ENCODE measurements around the gene RBSN. TPM values are rescaled to one million over a fixed set of nuclear protein-coding genes. Genes with fewer than 3 reads are reported as not detected.

Gene RBSN
- total and polyA plus RNA-seq, 2 donors (not counting 1 experiment from before 2014, with no cell fraction given), result 10.0 to 26.8 TPM

DNA sequence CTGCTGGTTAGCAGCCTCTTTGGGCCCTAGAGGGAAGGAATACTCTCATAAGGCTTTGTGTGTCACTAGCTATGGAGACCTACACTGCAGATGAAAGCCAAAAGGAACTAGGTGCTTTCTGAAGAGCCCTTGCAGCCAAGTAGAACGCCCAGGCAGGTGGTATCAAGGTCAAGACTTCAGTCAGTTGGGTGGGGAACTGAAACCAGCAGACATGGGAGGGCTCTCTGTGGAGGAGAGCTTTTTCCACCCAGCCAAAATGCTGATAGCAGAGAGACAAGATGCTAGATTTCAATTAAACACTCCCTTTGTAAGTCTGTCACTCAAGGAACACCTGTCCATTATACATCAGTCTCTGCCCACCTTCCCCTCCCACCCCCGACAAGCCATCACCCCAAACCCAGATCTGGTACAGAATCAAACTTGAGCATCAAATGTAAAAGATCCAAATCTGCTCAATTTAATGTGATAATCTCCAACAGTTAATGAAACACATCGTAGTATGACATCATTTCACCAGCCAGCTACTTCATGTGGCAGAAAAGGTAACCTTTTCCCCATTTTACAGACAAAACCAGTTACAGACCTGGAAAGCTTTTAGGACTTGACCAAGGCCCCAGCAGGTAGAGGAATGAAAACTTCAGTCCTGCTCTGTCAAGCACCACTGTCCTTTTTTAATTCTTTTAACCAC, 48.4 kb downstream of the RBSN start:
- Histone ChIP-seq H3K9me3 (ENCODE audit: control insufficient read depth, insufficient read depth, low read depth, low read length) (no peaks in the 10 kb centered on the region), H3K27ac (ENCODE audit: insufficient read depth, low read length) (no peak overlapping the region), H3K4me3 (replicated peaks in 1 of 4; ENCODE audit: control extremely low read depth in 1 of 4, insufficient read depth in 1 of 4, low read depth in 3 of 4, low read length in 4 of 4) (no peak overlapping the region), H2AFZ (ENCODE audit: low read length) (no peak overlapping the region), H3K27me3 (ENCODE audit: control insufficient read depth, insufficient read depth, low read length) (no peaks in the 10 kb centered on the region), H3K4me1 (ENCODE audit: control insufficient read depth, extremely low read depth, insufficient read depth, low read length) (no peaks in the 10 kb centered on the region), H3K4me2 (ENCODE audit: extremely low read depth, insufficient read depth, low read length) (no peak overlapping the region), H3K36me3 (ENCODE audit: control insufficient read depth, insufficient read depth, low read length) (peaks cover 15% of the 10 kb centered on the region), H3K79me2 (ENCODE audit: control insufficient read depth, insufficient read depth, low read length) (peaks cover 9% of the 10 kb centered on the region), H4K20me1 (ENCODE audit: control insufficient read depth, extremely low read depth, insufficient read depth, low read length) (no peaks in the 10 kb centered on the region), H3K9ac (ENCODE audit: insufficient read depth, low read length) (no peak overlapping the region)
- DNase-seq (ENCODE audit: low read depth in 2 of 2), result no peak
- TF ChIP-seq EZH2 (IDR thresholded peaks at IDR 0.05; ENCODE audit: low read length, missing control alignments), result no peak
- TF ChIP-seq, protein P1, sequence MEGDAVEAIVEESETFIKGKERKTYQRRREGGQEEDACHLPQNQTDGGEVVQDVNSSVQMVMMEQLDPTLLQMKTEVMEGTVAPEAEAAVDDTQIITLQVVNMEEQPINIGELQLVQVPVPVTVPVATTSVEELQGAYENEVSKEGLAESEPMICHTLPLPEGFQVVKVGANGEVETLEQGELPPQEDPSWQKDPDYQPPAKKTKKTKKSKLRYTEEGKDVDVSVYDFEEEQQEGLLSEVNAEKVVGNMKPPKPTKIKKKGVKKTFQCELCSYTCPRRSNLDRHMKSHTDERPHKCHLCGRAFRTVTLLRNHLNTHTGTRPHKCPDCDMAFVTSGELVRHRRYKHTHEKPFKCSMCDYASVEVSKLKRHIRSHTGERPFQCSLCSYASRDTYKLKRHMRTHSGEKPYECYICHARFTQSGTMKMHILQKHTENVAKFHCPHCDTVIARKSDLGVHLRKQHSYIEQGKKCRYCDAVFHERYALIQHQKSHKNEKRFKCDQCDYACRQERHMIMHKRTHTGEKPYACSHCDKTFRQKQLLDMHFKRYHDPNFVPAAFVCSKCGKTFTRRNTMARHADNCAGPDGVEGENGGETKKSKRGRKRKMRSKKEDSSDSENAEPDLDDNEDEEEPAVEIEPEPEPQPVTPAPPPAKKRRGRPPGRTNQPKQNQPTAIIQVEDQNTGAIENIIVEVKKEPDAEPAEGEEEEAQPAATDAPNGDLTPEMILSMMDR (conservative IDR thresholded peaks at IDR 0.05 in 1 of 2, IDR thresholded peaks at IDR 0.05 in 1 of 2; ENCODE audit: low read depth in 1 of 2, low read length in 2 of 2), result no peak

DNA sequence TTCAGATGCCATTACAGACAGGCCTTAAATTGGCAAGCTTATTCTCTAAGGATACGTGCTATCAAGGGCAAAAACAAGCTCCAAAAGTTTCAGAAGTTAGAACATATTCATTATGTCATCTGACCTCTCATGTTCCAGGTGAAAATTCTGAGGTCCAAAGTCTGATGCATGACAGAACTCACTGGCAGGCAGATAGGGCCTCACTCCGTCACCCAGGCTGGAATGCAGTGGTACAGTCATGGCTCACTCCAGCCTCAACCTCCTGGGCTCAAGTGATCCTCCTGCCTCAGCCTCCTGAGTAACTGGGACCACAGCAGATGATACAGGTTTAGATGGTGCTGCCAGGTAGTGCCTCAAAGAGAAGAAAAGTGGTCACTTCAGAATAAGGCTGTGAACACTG, 49.4 kb downstream of the RBSN start:
- DNase-seq (ENCODE audit: low read depth in 2 of 2), result no peak
- Histone ChIP-seq H3K36me3 (ENCODE audit: control insufficient read depth, insufficient read depth, low read length) (peaks cover 18% of the 10 kb centered on the region), H3K27me3 (ENCODE audit: control insufficient read depth, insufficient read depth, low read length) (no peaks in the 10 kb centered on the region)

GRCh38 chr3:15045667-15046066, 53.3 kb downstream of the RBSN start:
- no peaks in the 10 kb centered on the region for H3K9me3 ChIP-seq (ENCODE audit: control insufficient read depth, insufficient read depth, low read depth, low read length)
- H3K4me3 ChIP-seq (replicated peaks in 1 of 4; ENCODE audit: control extremely low read depth in 1 of 4, insufficient read depth in 1 of 4, low read depth in 3 of 4, low read length in 4 of 4), result no peak overlapping the region
- no peak overlapping the region for H3K27ac ChIP-seq (ENCODE audit: insufficient read depth, low read length)
- H3K4me1 ChIP-seq (ENCODE audit: control insufficient read depth, extremely low read depth, insufficient read depth, low read length), result peaks cover 2% of the 10 kb centered on the region
- no peak overlapping the region for H3K4me2 ChIP-seq (ENCODE audit: extremely low read depth, insufficient read depth, low read length)
- no peaks in the 10 kb centered on the region for H4K20me1 ChIP-seq (ENCODE audit: control insufficient read depth, extremely low read depth, insufficient read depth, low read length)
- no peak overlapping the region for H3K9ac ChIP-seq (ENCODE audit: insufficient read depth, low read length)
- H3K79me2 ChIP-seq (ENCODE audit: control insufficient read depth, insufficient read depth, low read length), result peaks cover 3% of the 10 kb centered on the region
- H3K27me3 ChIP-seq (ENCODE audit: control insufficient read depth, insufficient read depth, low read length), result no peaks in the 10 kb centered on the region
- no peak for DNase-seq (ENCODE audit: low read depth in 2 of 2)
- H2AFZ ChIP-seq (ENCODE audit: low read length), result no peak overlapping the region
- H3K36me3 ChIP-seq (ENCODE audit: control insufficient read depth, insufficient read depth, low read length), result peaks cover 19% of the 10 kb centered on the region
- TF ChIP-seq EZH2 (IDR thresholded peaks at IDR 0.05; ENCODE audit: low read length, missing control alignments), result no peak
- TF ChIP-seq, protein P1 (conservative IDR thresholded peaks at IDR 0.05 in 1 of 2, IDR thresholded peaks at IDR 0.05 in 1 of 2; ENCODE audit: low read depth in 1 of 2, low read length in 2 of 2), result no peak

More for the DNA sequence above, 49.4 kb downstream of the RBSN start:
- Histone ChIP-seq H3K27ac (ENCODE audit: insufficient read depth, low read length) (no peak overlapping the region), H3K9ac (ENCODE audit: insufficient read depth, low read length) (no peak overlapping the region), H3K9me3 (ENCODE audit: control insufficient read depth, insufficient read depth, low read depth, low read length) (no peaks in the 10 kb centered on the region), H3K4me2 (ENCODE audit: extremely low read depth, insufficient read depth, low read length) (no peak overlapping the region), H4K20me1 (ENCODE audit: control insufficient read depth, extremely low read depth, insufficient read depth, low read length) (no peaks in the 10 kb centered on the region), H3K4me3 (replicated peaks in 1 of 4; ENCODE audit: control extremely low read depth in 1 of 4, insufficient read depth in 1 of 4, low read depth in 3 of 4, low read length in 4 of 4) (no peak overlapping the region), H3K4me1 (ENCODE audit: control insufficient read depth, extremely low read depth, insufficient read depth, low read length) (no peaks in the 10 kb centered on the region), H3K79me2 (ENCODE audit: control insufficient read depth, insufficient read depth, low read length) (peaks cover 6% of the 10 kb centered on the region), H2AFZ (ENCODE audit: low read length) (no peak overlapping the region)
- no peak for TF ChIP-seq EZH2 (IDR thresholded peaks at IDR 0.05; ENCODE audit: low read length, missing control alignments)
- TF ChIP-seq, protein P1 (conservative IDR thresholded peaks at IDR 0.05 in 1 of 2, IDR thresholded peaks at IDR 0.05 in 1 of 2; ENCODE audit: low read depth in 1 of 2, low read length in 2 of 2), result no peak
